ENCODE data around the gene C11orf16.
"Not testable (repeated sequence)": the region's sequence is repeated elsewhere in the genome, so short reads cannot be mapped to it uniquely, and the experiment has no call there.

Gene C11orf16

DNA sequence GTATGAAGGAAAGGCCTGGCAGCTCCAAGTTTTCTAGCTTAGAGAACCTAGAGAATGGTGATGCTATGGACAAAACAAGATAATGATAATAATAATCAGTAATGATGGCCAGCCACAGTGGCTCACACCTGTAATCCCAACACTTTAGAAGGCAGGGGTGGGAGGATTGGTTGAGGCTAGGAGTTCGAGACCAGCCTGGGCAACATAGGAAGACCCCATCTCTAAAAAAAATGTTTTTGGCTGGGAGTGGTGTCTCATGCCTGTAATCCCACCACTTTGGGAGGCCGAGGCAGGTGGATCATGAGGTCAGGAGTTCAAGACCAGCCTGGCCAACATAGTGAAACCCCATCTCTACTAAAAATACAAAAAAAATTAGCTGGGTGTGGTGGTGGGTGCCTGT is 3.0 kb upstream of the C11orf16 start:
- not testable (repeated sequence) for H3K36me3 ChIP-seq (ENCODE audit: control insufficient read depth in 1 of 2, insufficient read depth in 2 of 2, low read length in 2 of 2); H3K9ac ChIP-seq (ENCODE audit: low read depth in 1 of 2, low read length in 2 of 2); H3K27ac ChIP-seq (ENCODE audit: low read depth, low read length); H3K27me3 ChIP-seq (ENCODE audit: control insufficient read depth in 1 of 2, insufficient read depth in 2 of 2, low read length in 2 of 2); H3K4me3 ChIP-seq (ENCODE audit: low read depth in 1 of 2, low read length in 2 of 2); H3K4me1 ChIP-seq (ENCODE audit: control insufficient read depth in 1 of 2, insufficient read depth in 2 of 2, low read length in 2 of 2); H3K9me3 ChIP-seq (ENCODE audit: control insufficient read depth in 1 of 2, low read length in 2 of 2)

DNA sequence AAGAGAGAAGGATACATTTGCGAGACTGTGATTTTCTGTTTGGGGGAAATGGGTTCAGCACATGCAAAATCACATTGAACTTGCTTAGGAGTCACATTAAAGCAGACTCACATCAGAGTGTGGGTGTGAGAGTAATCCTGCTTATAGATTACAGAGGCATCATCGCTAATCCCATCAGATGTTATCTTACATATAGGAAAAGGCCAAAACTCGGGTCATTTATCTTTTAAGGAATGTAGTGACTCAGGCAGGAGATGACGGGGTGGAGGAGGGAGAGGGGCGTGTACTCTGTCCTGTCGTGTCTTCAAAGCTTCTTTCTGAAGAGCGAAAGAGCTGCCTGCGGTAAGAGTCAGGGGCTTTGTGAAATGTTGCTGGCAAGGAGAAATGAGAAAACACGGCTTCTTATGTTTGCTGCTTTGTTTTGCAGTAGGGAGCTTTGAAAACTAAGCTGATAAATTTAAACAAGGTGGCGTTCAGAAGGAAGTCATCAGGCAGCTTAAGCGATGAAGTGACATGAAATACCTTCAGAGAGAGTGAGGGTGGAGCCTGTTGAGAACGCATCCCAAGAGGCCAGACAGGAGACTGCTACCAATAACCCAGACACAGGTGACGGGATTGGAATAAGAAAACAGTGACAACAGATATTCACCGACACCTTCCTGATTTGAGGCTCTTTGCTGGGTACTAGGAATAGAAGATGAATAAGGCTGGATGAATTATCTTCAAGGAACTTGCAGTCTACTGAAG is 2.2 kb upstream of the C11orf16 start:
- Histone ChIP-seq H3K36me3 (ENCODE audit: control insufficient read depth in 1 of 2, insufficient read depth in 2 of 2, low read length in 2 of 2) (no peaks in the 10 kb centered on the region), H3K27me3 (ENCODE audit: control insufficient read depth in 1 of 2, insufficient read depth in 2 of 2, low read length in 2 of 2) (no peaks in the 10 kb centered on the region), H3K4me1 (ENCODE audit: control insufficient read depth in 1 of 2, insufficient read depth in 2 of 2, low read length in 2 of 2) (no peaks in the 10 kb centered on the region), H3K4me3 (ENCODE audit: low read depth in 1 of 2, low read length in 2 of 2) (no peak overlapping the region), H3K27ac (ENCODE audit: low read depth, low read length) (no peak overlapping the region), H3K9me3 (ENCODE audit: control insufficient read depth in 1 of 2, low read length in 2 of 2) (no peaks in the 10 kb centered on the region), H3K9ac (ENCODE audit: low read depth in 1 of 2, low read length in 2 of 2) (no peak overlapping the region)

- H3K27me3 ChIP-seq (ENCODE audit: control insufficient read depth in 1 of 2, insufficient read depth in 2 of 2, low read length in 2 of 2) = no peaks in the 10 kb centered on the region
- H3K27ac ChIP-seq (ENCODE audit: low read depth, low read length) = no peak overlapping the region
- no peak overlapping the region for H3K9ac ChIP-seq (ENCODE audit: low read depth in 1 of 2, low read length in 2 of 2)
- H3K4me1 ChIP-seq (ENCODE audit: control insufficient read depth in 1 of 2, insufficient read depth in 2 of 2, low read length in 2 of 2) = no peaks in the 10 kb centered on the region
- H3K36me3 ChIP-seq (ENCODE audit: control insufficient read depth in 1 of 2, insufficient read depth in 2 of 2, low read length in 2 of 2) = no peaks in the 10 kb centered on the region
- no peaks in the 10 kb centered on the region for H3K9me3 ChIP-seq (ENCODE audit: control insufficient read depth in 1 of 2, low read length in 2 of 2)
- H3K4me3 ChIP-seq (ENCODE audit: low read depth in 1 of 2, low read length in 2 of 2) = no peak overlapping the region
Measured at GRCh38 chr11:8933931-8934330, 1.2 kb upstream of the C11orf16 start.

GRCh38 chr11:8930456-8931175 is 2.1 kb downstream of the C11orf16 start:
- H3K4me3 ChIP-seq (ENCODE audit: low read depth in 1 of 2, low read length in 2 of 2) = no peak overlapping the region
- H3K36me3 ChIP-seq (ENCODE audit: control insufficient read depth in 1 of 2, insufficient read depth in 2 of 2, low read length in 2 of 2) = no peaks in the 10 kb centered on the region
- H3K27me3 ChIP-seq (ENCODE audit: control insufficient read depth in 1 of 2, insufficient read depth in 2 of 2, low read length in 2 of 2) = no peaks in the 10 kb centered on the region
- no peaks in the 10 kb centered on the region for H3K9me3 ChIP-seq (ENCODE audit: control insufficient read depth in 1 of 2, low read length in 2 of 2)
- no peak overlapping the region for H3K27ac ChIP-seq (ENCODE audit: low read depth, low read length)
- no peaks in the 10 kb centered on the region for H3K4me1 ChIP-seq (ENCODE audit: control insufficient read depth in 1 of 2, insufficient read depth in 2 of 2, low read length in 2 of 2)
- no peak overlapping the region for H3K9ac ChIP-seq (ENCODE audit: low read depth in 1 of 2, low read length in 2 of 2)

- no peaks in the 10 kb centered on the region for H3K36me3 ChIP-seq (ENCODE audit: control insufficient read depth in 1 of 2, insufficient read depth in 2 of 2, low read length in 2 of 2)
- no peak overlapping the region for H3K9ac ChIP-seq (ENCODE audit: low read depth in 1 of 2, low read length in 2 of 2)
- H3K4me1 ChIP-seq (ENCODE audit: control insufficient read depth in 1 of 2, insufficient read depth in 2 of 2, low read length in 2 of 2) = no peaks in the 10 kb centered on the region
- no peak overlapping the region for H3K4me3 ChIP-seq (ENCODE audit: low read depth in 1 of 2, low read length in 2 of 2)
- H3K27me3 ChIP-seq (ENCODE audit: control insufficient read depth in 1 of 2, insufficient read depth in 2 of 2, low read length in 2 of 2) = no peaks in the 10 kb centered on the region
- no peaks in the 10 kb centered on the region for H3K9me3 ChIP-seq (ENCODE audit: control insufficient read depth in 1 of 2, low read length in 2 of 2)
- H3K27ac ChIP-seq (ENCODE audit: low read depth, low read length) = no peak overlapping the region
Measured at GRCh38 chr11:8928981-8929615, 3.6 kb downstream of the C11orf16 start.

GRCh38 chr11:8928205-8928604 is 4.5 kb downstream of the C11orf16 start:
- Histone ChIP-seq H3K9me3 (ENCODE audit: control insufficient read depth in 1 of 2, low read length in 2 of 2) (no peaks in the 10 kb centered on the region), H3K9ac (ENCODE audit: low read depth in 1 of 2, low read length in 2 of 2) (no peak overlapping the region), H3K36me3 (ENCODE audit: control insufficient read depth in 1 of 2, insufficient read depth in 2 of 2, low read length in 2 of 2) (no peaks in the 10 kb centered on the region), H3K4me1 (ENCODE audit: control insufficient read depth in 1 of 2, insufficient read depth in 2 of 2, low read length in 2 of 2) (no peaks in the 10 kb centered on the region), H3K27ac (ENCODE audit: low read depth, low read length) (no peak overlapping the region), H3K4me3 (ENCODE audit: low read depth in 1 of 2, low read length in 2 of 2) (no peak overlapping the region), H3K27me3 (ENCODE audit: control insufficient read depth in 1 of 2, insufficient read depth in 2 of 2, low read length in 2 of 2) (no peaks in the 10 kb centered on the region)

DNA sequence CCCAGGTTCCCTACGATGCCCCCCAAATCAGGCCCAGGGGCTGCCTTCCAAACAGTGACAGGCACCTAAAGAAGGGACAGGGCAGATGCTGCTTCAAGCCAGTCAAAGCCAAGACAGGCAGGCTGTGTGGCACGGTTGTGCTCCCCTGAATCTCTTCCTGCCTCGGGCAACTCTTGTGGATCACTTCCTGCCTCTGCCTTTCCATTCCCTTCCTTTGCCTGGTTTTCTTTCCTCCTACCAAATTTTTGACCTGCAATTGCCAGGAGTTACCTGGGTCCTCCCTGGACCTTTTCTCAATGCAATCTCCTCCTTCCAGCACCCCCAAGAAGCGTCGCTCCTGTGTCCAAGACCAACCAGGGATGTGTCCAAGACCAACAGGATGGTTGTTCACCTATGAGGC is 5.5 kb downstream of the C11orf16 start:
- no peaks in the 10 kb centered on the region for H3K27me3 ChIP-seq (ENCODE audit: control insufficient read depth in 1 of 2, insufficient read depth in 2 of 2, low read length in 2 of 2)
- peaks cover 3 to 4% of the 10 kb centered on the region in 2 donors for H3K36me3 ChIP-seq (ENCODE audit: control insufficient read depth in 1 of 2, insufficient read depth in 2 of 2, low read length in 2 of 2)
- no peaks in the 10 kb centered on the region for H3K9me3 ChIP-seq (ENCODE audit: control insufficient read depth in 1 of 2, low read length in 2 of 2)
- no peaks in the 10 kb centered on the region for H3K4me1 ChIP-seq (ENCODE audit: control insufficient read depth in 1 of 2, insufficient read depth in 2 of 2, low read length in 2 of 2)
- no peak overlapping the region for H3K9ac ChIP-seq (ENCODE audit: low read depth in 1 of 2, low read length in 2 of 2)
- no peak overlapping the region for H3K4me3 ChIP-seq (ENCODE audit: low read depth in 1 of 2, low read length in 2 of 2)
- no peak overlapping the region for H3K27ac ChIP-seq (ENCODE audit: low read depth, low read length)

GRCh38 chr11:8926236-8926635 is 6.5 kb downstream of the C11orf16 start:
- no peak overlapping the region for H3K4me3 ChIP-seq (ENCODE audit: low read depth in 1 of 2, low read length in 2 of 2)
- H3K27ac ChIP-seq (ENCODE audit: low read depth, low read length) = no peak overlapping the region
- H3K9ac ChIP-seq (ENCODE audit: low read depth in 1 of 2, low read length in 2 of 2) = no peak overlapping the region
- H3K27me3 ChIP-seq (ENCODE audit: control insufficient read depth in 1 of 2, insufficient read depth in 2 of 2, low read length in 2 of 2) = no peaks in the 10 kb centered on the region
- no peaks in the 10 kb centered on the region for H3K4me1 ChIP-seq (ENCODE audit: control insufficient read depth in 1 of 2, insufficient read depth in 2 of 2, low read length in 2 of 2)
- no peaks in the 10 kb centered on the region for H3K9me3 ChIP-seq (ENCODE audit: control insufficient read depth in 1 of 2, low read length in 2 of 2)
- H3K36me3 ChIP-seq (ENCODE audit: control insufficient read depth in 1 of 2, insufficient read depth in 2 of 2, low read length in 2 of 2) = peaks cover 4 to 11% of the 10 kb centered on the region in 2 donors

- Histone ChIP-seq H3K27ac (ENCODE audit: low read depth, low read length) (no peak overlapping the region), H3K4me1 (ENCODE audit: control insufficient read depth in 1 of 2, insufficient read depth in 2 of 2, low read length in 2 of 2) (no peaks in the 10 kb centered on the region), H3K36me3 (ENCODE audit: control insufficient read depth in 1 of 2, insufficient read depth in 2 of 2, low read length in 2 of 2) (peaks cover 4 to 15% of the 10 kb centered on the region in 2 donors), H3K9me3 (ENCODE audit: control insufficient read depth in 1 of 2, low read length in 2 of 2) (no peaks in the 10 kb centered on the region), H3K27me3 (ENCODE audit: control insufficient read depth in 1 of 2, insufficient read depth in 2 of 2, low read length in 2 of 2) (no peaks in the 10 kb centered on the region), H3K4me3 (ENCODE audit: low read depth in 1 of 2, low read length in 2 of 2) (no peak overlapping the region), H3K9ac (ENCODE audit: low read depth in 1 of 2, low read length in 2 of 2) (no peak overlapping the region)
Measured at GRCh38 chr11:8925711-8926110, 7.0 kb downstream of the C11orf16 start.

- H3K9ac ChIP-seq (ENCODE audit: low read depth in 1 of 2, low read length in 2 of 2) = no peak overlapping the region
- H3K4me3 ChIP-seq (ENCODE audit: low read depth in 1 of 2, low read length in 2 of 2) = no peak overlapping the region
- no peak overlapping the region for H3K27ac ChIP-seq (ENCODE audit: low read depth, low read length)
- H3K27me3 ChIP-seq (ENCODE audit: control insufficient read depth in 1 of 2, insufficient read depth in 2 of 2, low read length in 2 of 2) = no peaks in the 10 kb centered on the region
- H3K36me3 ChIP-seq (ENCODE audit: control insufficient read depth in 1 of 2, insufficient read depth in 2 of 2, low read length in 2 of 2) = peaks cover 4 to 39% of the 10 kb centered on the region in 2 donors
- H3K4me1 ChIP-seq (ENCODE audit: control insufficient read depth in 1 of 2, insufficient read depth in 2 of 2, low read length in 2 of 2) = no peaks in the 10 kb centered on the region
- H3K9me3 ChIP-seq (ENCODE audit: control insufficient read depth in 1 of 2, low read length in 2 of 2) = no peaks in the 10 kb centered on the region
Measured at GRCh38 chr11:8922691-8923090, 10.1 kb downstream of the C11orf16 start.

Measured in duodenal mucosa (tissue), 2 donors.